ENCODE data around the gene SMAD4.
"Not testable (repeated sequence)": the region's sequence is repeated elsewhere in the genome, so short reads cannot be mapped to it uniquely, and the experiment has no call there.

Gene SMAD4

DNA sequence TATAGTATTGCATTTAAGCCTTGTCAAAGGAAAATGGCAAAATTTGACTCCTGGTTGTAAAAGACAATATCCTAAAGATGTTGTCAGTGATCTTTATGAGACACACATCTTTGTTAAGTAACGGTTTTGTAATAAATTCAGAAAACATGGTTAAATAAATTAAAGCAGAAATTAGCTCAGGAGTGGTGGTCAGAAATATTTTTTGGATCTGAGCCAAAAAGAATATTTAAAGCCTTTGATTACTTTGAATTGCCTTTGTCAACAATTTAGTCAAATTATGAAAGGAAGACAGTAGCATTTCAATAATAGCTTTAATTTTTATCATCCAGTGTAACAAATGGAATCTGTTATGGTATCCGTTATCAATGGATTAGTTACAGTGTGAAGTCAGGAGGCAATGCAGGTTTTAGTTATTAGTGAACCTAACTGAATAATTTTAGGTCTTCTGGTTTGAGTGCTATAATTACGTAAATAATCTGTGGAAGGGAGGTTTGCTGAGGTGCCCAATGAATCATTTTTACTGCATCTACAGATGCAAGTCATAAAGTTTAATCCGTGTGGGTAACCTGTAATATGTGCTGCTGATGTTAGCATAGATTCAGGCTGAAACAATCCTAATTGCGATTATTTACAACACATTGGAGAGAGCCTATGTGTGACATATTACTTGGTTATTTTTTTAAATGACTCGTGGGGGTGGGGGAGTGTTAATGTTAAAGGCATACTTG lies 42.7 kb downstream of the SMAD4 start:
- DNase-seq, result no peak

GRCh38 chr18:51074605-51075004 lies 44.6 kb downstream of the SMAD4 start:
- peak; percentile 54 to 57 for DNase-seq

- no peak for DNase-seq
These were observed 46.5 kb downstream of the SMAD4 start for GRCh38 chr18:51076503-51076902.

- DNase-seq, result no peak
These were observed 47.2 kb downstream of the SMAD4 start for GRCh38 chr18:51077217-51077616.

DNA sequence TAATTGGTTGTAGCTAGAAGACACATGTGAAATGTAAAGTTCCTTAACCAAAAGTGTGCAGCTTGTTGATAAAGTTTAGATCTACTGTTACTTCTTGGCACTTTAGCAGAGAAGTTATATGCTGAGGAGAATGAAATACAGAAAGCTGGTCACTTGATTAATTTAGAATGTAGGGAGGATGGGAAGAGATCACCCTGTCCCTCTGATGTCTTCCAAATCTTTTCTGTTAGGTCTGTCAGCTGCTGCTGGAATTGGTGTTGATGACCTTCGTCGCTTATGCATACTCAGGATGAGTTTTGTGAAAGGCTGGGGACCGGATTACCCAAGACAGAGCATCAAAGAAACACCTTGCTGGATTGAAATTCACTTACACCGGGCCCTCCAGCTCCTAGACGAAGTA lies 48.0 kb downstream of the SMAD4 start:
- no peak for DNase-seq

- no peak for DNase-seq
These were observed 52.7 kb downstream of the SMAD4 start for GRCh38 chr18:51082571-51083267.

DNA sequence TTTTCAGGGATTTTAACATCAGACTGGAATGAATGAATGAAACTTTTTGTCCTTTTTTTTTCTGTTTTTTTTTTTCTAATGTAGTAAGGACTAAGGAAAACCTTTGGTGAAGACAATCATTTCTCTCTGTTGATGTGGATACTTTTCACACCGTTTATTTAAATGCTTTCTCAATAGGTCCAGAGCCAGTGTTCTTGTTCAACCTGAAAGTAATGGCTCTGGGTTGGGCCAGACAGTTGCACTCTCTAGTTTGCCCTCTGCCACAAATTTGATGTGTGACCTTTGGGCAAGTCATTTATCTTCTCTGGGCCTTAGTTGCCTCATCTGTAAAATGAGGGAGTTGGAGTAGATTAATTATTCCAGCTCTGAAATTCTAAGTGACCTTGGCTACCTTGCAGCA lies 53.4 kb downstream of the SMAD4 start:
- DNase-seq, result no peak

- DNase-seq, result no peak
These were observed 58.4 kb downstream of the SMAD4 start for GRCh38 chr18:51088410-51088809.

DNA sequence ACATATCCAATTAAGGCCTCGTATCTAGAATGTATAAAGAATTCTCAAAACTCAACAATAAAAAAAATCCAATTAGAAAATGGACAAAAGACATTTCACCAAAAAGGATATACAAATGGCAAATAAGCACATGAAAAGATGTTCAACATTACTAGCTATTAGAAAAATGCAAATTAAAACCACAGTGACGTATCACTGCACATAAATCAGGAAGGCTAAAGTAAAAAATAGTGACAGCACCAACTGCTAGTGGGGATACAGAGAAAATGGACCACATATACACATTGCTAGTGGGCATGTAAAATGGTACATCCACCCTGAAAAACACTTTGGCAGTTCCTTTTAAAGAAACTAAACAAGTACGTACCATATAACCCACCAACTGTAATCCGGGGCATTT lies 59.7 kb downstream of the SMAD4 start:
- DNase-seq, result no peak

DNA sequence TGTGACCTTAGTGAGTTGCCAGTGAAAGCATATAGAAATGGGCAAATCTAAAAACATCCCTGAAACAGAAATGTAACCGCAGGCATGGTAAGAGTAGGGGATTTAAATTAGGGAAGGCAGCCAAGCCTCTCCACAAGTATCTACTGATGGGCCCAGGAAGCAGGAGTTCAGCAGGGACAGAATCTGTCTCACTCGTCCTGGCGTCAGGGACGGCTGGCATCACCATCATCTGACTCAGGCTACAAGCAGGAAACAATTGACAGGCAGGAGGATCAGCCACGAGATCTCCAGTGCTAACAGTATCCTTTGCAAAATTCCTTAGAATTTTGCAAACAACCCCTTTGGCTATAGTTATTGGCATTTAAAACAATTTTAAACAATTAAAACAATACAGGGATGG lies 61.3 kb downstream of the SMAD4 start:
- DNase-seq, result no peak

DNA sequence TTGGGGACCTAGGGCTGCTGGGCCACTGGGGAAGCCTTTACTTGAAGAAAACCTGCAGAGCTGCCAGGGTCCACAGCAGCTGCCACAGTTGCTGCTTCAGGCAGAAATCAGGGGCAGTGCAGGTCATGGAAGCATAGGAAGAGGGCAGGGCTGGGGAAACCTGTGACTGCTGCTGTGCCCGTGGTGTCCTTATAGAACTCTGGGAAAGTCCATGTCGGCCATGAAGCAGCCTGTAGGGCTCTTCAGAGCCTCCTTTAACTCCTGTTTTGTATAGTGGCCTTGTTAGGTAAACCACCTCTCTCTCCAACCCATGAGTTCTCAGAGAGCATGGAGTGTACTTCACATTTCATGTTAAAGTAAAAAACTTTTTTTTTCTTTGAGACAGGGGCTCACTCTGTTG lies 62.1 kb downstream of the SMAD4 start:
- no peak for DNase-seq

- DNase-seq, result not testable (repeated sequence)
These were observed 63.0 kb downstream of the SMAD4 start for GRCh38 chr18:51092967-51093366.

- no peak for DNase-seq
These were observed 67.2 kb downstream of the SMAD4 start for GRCh38 chr18:51097021-51097822.

DNA sequence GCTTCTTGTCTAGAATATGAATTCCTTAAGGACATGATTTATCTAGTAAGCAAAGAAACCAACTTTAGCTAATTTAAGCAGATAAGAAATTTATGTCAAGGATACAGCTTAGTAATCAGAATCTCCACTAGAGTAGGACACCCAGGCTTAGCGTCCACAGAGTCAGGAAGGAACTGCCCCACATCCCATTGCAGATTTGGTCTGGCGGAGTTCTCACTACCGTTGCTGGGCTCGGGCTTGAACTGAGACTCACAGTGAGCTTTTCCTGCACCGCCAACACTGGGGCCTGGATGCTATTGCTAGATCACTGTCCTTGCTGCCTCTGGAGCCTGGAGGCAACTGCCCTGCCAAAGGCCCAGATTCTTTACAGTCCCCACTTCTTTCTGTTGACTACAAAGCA lies 68.1 kb downstream of the SMAD4 start:
- no peak for DNase-seq

GRCh38 chr18:51098513-51098912 lies 68.5 kb downstream of the SMAD4 start:
- no peak for DNase-seq

DNA sequence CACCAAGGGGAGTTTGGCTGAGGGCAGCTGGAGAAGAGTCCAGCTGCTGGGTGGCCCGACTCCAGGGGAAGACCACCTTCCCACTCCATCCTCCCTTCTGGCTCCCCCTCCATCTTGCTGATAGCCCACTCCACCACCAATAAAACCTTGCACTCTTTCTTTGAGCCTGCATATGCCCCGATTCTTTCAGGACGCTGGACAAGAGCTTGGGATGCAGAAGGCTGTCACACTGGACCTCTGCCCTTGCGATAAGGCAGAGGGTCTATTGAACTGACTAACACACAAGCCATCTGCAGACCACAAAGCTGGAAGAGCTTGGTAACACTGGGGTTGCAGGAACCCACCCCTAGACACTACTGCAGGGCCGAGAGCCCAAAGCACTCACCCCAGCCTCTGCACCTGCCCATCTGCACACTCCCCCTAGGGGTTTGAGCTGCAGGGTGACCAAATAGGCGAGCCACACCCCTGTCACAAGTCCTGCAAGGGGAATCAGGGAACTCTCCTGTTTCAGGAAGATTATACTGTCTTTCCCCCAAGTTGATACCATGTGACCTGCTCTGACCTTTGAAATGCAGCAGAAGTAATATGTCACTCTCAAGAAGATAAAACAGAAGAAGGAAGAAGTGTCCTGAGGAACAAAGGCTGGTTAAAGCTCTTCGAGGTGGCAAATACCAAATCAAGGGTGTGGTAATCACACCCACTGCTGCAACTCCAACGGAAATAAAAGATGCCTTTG lies 70.5 kb downstream of the SMAD4 start:
- no peak for DNase-seq

GRCh38 chr18:51107082-51107481 lies 77.1 kb downstream of the SMAD4 start:
- no peak for DNase-seq

DNA sequence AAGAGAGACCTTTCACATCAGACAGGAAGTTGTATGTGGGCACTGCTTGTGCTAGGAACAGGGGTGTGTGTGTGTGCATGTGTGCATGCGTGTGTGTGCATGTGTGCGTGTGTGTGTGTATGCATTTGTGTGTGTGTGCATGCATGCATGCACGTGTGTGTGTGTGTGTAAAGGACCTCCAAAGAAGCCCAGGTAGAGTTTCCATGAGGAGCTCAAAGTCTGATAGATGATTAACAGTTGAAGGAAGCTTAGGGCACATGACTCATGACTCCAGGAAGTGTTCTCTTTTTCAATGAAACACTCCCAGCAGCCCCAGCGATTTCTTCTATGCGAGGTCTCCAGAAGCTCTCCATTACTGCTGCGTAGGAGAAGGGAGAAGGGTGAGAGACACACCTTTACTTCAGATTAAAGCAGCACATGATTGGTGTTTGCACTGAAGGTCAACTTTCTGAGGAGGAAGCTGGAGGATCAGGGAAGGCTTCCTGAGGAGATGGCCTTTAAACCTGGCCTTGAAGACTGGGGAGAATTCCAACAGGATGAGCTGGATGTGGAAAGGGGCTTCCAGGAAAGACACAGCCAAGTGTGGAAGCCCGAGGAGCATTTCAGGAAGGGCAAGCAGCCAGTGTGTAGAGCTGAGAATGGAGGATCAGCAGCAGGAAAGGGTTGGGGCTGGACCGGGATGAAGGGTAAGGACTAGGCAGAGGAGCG lies 77.7 kb downstream of the SMAD4 start:
- no peak for DNase-seq

DNA sequence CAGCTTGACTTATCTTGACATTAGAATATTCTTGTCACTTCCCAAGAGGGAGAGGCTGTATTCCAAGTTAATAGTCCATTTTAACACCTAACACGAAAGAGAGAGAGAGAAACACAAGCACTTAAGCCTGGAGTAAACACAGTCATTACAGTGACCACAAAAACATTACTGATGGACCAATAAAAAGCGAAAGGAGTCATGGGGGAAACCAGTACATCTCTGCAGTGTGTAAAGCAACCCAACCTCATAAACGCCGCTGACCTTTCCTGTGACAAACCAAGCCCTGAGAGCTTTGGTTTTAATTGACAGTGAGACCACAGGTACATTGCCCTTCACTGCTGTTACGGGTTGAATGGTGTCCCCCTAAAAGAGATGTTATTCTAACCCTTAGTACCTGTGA lies 78.3 kb downstream of the SMAD4 start:
- no peak for DNase-seq

- DNase-seq, result peak; percentile 13 to 24
These were observed 80.2 kb downstream of the SMAD4 start for GRCh38 chr18:51110073-51110797.

- DNase-seq, result not testable (repeated sequence)
These were observed 81.8 kb downstream of the SMAD4 start for GRCh38 chr18:51111633-51112355.
